ENCODE measurements around the gene PTPN3.

GRCh38 chr9:109520475-109521132 is 22.5 kb upstream of the PTPN3 start:
- no peak for TF ChIP-seq POLR2A (IDR thresholded peaks at IDR 0.05; ENCODE audit: low read depth, low read length)
- TF ChIP-seq POLR2AphosphoS5 (IDR thresholded peaks at IDR 0.05; ENCODE audit: low read depth, low read length), result no peak

Measured in GM12892 (cell line).